Liver (tissue), 3 donors: ENCODE data around the gene FGD2.

Experiments used
- ATF3 ChIP-seq: IDR thresholded peaks from 2 replicates; pipeline ENCODE4 v1.6.1; 2016; ENCODE audit warnings: antibody characterized with exemption
- CTCF ChIP-seq: fragments of 150-350 bp; IDR thresholded peaks from 2 replicates; pipeline ENCODE4 v1.5.1; 2017; ENCODE audit warnings: improper control_type of control experiment, low read depth, low read length; ENCODE audit not compliant: missing input control
- MAX ChIP-seq: IDR thresholded peaks from 2 replicates; pipeline ENCODE4 v1.6.1; 2016; ENCODE audit warnings: antibody characterized with exemption
- RAD21 ChIP-seq, 2 donors: IDR thresholded peaks; 2 replicates each; pipeline ENCODE4 v1.6.1; 2016; ENCODE audit warnings: antibody characterized with exemption in 2 of 2, mild to moderate bottlenecking in 2 of 2
- REST ChIP-seq: IDR thresholded peaks from 2 replicates; pipeline ENCODE4 v1.6.1; 2016; ENCODE audit warnings: antibody characterized with exemption, mild to moderate bottlenecking
- RXRA ChIP-seq, 2 donors: IDR thresholded peaks; 2 replicates each; pipeline ENCODE4 v1.6.1; 2017 to 2018; ENCODE audit warnings: antibody characterized with exemption in 2 of 2, mild to moderate bottlenecking in 1 of 2
- YY1 ChIP-seq: IDR thresholded peaks from 2 replicates; pipeline ENCODE4 v1.6.1; 2016; ENCODE audit warnings: antibody characterized with exemption, mild to moderate bottlenecking
- ZBTB33 ChIP-seq: IDR thresholded peaks from 2 replicates; pipeline ENCODE4 v1.6.1; 2016; ENCODE audit warnings: antibody characterized with exemption
- donor health status: healthy.
- donor health status: healthy.

GRCh38 chr6:36967301-36967700, 38.2 kb upstream of the FGD2 start:
- TF ChIP-seq REST (no peak), CTCF (no peak), RAD21 (IDR thresholded peaks at IDR 0.05) (no peak), MAX (no peak), ZBTB33 (no peak), YY1 (no peak), ATF3 (no peak), RXRA (IDR thresholded peaks at IDR 0.05) (no peak)
